CD4-positive, alpha-beta T cell treated with Interleukin-10 for 1 hour (primary cell): ENCODE measurements around the gene EHD4.

Experiments used
- DNase-seq: peaks from one replicate; pipeline ENCODE4 v3.0.0-alpha.2; 2020

Gene EHD4

DNA sequence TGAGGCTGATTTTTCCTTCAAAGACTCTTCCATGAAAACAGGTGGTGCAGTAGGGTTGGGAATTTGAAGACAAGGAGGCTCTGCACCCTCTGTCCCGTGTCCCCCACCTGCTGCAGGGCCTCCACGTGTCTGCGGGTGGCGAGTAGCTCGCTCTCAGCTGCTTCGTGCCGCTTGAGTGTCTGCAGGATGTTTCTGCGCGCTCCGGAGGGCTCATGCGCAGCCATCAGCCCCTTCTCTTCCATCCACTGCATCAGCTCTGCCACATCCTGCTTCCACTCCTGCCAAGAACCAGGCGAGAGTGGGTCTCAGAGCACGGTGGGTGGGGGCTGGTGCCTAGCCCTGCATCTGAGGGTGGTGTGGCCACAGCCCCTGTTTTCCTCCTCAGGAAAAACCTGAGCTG is 96.3 kb downstream of the EHD4 start:
- no peak for DNase-seq

DNA sequence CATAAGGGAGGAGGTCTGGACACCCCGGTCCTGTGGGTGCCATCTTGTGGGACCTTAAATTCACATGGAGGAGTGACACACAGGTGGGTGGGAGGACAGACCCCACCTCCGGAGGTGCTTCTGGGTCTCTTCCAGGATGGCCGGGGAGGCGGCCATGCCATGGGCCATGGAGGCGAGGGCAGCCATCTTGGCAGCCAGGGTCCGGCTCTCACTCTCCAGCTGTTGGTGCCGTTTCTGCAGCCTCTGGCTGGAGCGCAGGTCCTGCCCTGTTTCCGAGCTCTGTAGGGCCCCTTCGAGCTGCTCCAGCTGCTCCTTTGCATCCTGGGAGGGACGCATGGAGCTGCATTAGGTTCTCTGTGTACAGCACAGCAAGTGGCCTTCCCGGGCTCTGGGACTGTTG is 97.6 kb downstream of the EHD4 start:
- no peak for DNase-seq

DNA sequence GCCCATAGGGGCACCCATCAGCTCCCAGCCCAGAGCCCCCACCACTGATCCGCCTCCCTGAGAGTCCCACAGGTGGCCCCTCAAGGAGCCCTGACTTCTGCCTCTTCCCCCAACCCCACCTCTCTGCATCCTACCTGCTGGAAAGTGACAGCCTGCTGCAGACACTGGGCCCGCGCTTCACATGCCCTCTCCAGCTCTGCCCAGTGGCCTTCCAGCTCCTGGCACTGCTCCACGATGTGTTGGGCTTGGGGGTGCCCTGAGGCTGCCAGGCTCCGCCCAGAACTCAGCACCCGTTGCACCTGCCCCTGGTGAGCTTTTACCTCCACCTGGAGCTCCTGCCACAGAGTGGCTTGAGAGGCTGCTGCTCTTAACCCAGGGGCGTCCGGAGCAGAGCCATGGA is 98.6 kb downstream of the EHD4 start:
- DNase-seq: no peak

DNA sequence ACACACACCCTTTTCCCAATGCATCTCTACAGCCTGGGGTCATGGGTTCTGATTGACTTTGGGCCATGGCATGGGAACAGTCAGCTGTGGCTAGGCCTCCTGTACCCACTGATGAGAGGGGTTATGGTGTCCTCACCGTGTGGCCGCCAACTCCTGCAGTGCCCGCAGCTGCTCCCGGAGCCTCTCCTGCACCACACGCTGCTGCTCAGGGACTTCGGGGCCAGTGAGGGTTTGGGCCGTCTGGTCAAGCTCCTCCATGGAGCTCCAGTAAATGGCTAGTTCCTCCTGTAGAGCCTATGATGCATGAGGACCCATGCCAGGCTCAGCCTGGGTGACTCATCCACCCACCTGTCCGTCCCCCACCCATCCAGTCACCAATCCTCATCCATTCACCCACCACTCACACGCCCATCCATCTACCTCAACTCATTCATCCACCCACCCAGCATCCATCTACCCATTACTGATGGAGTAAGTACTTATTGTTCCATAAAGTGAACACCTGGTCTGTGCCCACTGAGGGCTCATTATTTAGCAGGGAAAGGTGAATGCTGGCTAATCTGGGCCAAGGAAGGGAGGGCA is 100.1 kb downstream of the EHD4 start:
- no peak for DNase-seq

DNA sequence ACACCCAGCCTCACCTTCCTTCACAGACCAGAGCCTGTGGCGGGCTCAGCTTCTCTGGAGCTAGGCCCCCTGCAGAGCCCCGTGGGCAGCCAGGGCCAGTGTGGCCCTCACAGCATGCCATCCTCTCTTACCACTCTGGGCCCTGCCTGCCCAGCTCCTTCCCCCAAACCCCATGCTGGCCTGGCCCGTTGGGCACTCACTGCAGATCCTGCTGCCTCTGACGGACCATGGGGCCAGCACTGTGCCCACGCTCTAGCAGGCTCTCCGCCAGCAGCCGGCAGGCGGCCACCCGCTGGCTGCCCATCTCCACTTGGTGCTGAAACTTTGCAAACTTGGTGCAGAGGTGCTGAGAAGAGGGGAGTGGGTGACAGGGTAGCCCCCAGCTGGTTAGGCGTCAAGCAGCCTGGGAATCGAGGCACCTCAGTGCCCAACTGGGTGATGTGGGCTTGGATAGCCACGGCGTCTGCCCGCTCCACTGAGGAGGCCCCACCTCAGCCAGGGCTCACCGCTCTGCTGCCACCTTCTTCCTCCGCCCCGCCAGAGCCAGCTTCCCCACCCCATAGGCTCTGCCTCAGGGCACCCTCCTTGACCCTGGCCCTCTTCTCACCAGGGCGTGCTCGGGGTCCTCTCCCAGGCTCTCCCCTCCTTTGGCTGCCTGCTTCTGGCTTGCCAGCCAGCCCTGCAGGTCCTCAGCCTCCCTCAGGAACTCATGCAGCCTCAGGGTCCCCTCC is 101.0 kb downstream of the EHD4 start:
- DNase-seq: no peak

DNA sequence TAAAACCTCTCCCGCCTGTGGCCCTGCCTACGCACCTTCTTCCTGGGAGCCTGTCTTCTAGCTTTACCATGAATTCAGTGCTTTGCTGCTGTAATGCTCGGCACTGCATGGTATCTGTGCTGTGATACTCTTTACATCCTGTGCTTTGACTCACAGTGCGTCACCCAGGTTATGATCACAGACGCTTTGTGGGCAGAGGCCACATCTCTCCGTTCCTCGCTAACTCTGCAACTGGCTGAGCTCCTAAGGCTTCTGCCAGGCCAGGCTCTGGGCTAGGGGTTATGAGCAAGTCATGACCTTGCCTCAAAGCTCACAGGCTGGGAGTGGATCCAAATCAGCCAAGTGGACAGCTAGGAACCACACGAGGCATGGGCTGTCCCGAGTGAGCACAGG is 101.7 kb downstream of the EHD4 start:
- peak; percentile 58 for DNase-seq

DNA sequence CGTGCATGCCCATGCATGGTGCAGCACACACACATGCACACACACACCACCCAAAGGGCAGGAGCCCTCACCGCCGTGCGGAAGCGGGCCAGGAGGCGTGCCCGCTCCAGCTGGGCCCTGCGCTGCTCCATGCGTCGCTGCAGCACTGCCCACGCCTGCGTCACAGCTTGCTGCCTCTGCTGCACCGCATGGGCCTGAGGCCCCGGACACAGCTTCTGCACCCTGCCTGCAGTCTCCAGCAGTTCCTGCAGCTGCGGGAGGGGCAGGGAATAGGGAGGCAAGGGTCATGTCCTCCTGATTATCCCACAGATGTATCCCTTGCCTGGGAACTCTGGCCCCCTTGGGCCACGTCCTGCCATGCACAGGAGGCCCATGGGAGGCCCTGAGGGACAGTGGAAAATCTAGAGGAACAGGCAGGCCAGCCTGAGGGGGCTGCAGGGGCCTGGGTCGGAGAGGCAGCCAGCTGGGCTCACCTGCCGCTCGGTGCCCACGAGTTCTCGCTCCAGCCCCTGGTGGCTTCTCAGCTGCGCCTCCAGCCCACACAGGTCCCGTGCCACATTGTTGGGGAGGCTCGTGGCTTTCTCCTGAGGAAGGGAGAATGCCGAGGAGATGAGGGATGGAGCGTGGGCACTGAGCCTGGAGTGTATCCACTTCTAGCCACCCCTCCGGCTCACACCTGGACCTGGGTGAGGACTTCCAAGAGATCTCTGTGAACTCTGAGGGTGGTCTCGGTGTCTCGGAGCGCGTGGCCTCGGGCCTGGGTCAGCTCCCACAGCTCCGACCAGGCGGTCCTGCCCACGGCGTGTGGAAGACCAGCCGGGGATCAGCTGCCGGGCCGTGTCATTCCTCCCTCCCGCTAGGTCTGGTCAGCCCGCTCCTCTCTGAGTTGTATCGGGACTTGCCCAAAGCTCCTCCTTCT is 102.3 kb downstream of the EHD4 start:
- no peak for DNase-seq

DNA sequence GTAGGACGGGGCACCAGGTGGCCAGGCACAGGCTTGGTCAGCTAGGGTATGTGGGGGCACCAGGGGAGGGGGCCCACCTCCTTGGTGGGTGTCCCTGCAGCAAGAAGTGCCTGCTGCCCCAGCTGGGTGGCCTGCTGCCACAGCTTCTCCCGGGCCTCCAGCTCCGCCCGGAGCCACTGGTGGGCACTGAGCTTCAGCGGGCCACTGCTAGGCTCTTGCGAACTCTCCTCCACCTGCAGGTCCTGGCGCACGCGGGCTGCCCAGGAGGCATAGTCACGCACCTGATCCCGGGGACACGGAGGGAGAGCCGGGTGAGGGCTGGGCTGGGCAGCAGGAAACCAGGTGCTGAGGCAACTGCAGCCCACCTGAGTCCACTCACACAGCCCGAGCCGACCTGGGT is 104.0 kb downstream of the EHD4 start:
- DNase-seq: no peak

DNA sequence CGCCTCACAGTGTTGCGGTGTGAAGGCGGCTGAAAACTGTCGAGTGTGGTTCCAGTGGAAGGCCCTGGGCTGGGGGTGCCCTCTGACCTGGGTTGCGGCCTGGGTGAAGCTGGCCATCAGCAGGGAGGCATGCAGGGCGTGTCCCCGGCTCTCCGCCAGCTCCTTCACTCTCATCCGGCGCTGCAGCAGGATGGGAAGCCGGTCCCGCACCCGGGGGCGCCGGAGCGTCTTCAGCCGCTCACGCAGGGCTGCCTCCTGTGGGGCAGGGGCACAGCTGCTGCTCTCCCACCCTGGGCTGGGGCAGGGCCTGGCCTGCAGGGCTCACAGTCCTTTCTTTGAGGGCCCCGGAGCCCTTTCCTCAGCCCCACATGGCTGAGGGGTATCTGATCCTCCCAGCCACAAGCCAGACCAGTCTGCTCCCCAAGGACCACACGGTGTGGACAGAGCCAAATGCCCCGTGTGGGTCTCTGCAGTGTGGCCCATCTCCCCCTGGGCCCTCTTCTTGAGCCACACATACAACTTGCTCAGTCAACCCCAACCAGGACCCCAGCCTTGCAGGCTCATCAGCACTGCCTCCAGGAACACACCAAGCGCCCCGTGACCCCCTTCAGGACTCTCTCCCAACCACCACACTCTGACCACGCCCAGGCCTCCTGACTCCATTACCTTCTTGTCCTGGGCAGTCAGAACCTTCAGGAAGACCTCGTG is 105.3 kb downstream of the EHD4 start:
- DNase-seq: no peak

DNA sequence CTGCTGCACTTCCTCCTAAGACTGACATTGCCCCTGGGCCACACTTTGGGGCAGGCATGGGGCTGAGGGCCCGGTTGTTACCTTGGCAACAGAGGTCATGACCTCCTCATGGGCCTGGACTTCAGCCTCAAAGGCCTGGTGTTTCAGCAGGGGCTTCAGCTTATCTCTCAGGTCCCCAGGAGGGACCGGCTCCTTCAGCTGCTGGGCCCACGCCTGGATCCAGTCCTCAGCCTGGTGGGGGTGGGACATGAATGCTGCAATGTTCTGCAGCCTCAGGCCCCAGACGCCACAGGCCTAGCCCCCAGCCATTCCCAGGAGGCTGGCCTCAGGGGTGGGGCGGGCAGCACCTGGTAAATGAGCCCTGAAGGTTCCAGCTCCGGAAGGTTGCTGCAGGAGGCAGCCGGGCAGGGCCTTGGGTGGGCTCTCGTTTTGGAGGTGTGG is 106.1 kb downstream of the EHD4 start:
- DNase-seq: no peak

DNA sequence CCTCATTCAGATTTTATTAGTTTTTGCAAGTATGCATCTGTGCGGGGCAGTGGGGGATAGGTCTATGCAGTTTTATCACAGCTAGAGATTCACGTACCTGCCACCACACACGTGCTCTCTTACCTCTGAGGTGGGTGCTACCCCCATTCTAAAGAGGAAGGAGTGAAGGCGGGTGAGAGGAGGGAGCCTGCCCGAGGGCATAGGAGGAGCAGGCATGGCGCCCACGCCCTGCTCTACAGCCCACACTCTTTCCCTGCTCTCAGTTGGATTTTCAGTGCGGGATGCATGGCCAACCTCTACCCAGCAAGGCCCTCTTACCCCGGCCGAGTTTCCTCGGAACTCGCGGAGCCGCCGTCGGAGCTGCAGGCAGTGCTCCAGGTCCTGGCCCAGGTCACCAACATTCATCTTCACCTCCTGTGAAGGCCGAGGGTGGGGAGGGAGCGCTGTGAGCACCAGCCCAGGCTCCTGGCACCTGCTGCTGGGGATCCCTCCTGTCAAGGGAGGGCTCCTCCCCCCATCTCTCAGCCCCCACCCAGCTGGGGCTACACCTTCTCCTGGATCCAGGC is 106.8 kb downstream of the EHD4 start:
- DNase-seq: no peak

DNA sequence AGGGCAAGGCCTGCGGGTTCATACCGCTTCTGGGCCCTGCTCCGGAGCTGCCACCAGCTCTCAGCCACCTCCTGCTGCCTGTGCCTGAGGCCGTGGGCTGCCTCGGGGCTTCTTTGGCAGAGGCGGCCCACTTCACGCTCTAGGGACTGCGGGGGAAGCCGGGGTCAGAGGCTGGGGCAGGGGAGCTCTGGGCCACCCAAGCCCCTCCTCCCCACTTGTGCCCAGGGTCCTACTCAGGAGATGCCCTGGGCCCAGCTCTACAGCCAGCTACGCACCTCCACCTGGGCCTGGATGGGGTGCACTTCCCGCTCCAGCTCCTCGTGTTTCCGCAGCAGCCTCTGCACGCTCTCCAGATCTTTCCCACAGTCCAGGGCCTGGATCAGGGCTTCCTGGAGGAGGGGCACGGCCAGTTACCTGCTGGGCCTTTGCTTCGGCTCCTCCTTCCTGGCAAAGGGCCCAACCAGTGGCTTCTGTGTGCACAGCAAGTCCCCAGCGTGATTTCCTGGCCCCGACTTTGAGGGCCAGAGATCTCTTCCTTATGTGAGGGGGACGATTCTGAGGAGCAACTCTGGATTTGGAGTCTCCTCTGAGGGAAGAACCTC is 109.7 kb downstream of the EHD4 start:
- DNase-seq: no peak

DNA sequence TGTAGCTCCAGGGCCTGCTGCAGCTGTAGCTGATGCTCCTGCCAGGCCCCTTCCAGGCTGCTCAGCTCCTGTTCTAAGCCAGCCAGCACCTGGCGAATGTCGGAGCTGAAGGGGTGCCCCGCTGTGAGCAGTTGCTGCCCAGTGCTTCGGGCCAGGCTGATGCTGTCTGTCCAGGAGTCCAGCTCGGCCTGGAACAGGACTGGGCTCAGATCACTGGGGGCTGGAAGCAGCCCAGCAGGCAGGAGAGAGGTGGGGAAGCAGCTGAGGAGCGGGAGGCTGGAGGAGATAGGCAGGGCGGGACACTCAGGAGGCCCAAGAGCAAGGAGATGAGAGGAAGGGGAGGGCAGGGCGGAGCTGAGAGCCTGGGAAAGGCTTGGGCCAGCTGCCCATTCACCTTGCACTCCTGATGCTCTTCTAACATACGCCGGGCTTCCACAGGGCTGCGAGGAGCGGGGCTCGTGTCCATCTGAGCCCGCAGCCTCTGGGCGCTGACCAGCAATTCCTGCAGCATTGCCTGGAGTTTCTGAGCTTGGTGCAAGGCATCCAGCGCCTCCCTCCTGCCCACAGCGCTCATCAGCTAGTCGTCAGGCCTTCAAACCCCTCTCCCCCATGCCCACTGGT is 110.5 kb downstream of the EHD4 start:
- DNase-seq: no peak

DNA sequence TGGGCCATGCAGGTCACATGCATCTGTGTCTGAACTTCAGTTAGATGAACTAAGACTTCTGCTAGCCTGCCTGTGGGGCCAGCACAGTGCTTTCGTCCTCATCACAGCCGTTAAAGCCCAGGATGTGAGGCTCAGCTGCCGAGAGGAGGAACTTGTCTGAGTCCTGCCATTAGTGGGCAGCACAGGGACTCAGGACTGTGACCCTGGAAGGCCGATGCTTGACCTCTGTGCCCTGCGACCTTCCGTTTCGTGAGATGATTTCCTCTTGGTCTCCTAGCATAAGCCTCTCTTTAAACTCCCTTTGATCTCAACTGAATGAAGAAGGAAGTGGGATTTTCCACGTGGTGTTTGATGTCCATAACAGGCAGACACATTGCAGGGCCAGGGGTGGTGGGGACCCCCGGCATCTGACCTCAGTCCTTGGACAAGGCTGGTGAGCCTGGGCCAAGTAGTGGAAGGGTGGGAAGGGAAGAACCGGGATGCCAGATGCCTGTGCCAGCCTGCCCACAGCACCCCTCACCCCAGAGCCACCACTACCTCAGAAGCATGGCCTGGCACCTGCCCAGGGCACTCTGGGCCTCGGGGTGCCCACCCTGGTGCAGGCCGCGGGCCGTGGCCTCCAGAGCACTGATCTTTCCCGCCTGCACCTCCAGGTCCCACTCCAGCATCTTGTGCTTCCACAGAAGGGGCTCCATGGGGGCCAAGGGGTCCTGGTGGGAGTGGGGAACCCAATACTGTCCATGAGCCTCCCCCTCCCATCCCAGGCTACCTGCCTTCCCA is 112.1 kb downstream of the EHD4 start:
- DNase-seq: no peak

DNA sequence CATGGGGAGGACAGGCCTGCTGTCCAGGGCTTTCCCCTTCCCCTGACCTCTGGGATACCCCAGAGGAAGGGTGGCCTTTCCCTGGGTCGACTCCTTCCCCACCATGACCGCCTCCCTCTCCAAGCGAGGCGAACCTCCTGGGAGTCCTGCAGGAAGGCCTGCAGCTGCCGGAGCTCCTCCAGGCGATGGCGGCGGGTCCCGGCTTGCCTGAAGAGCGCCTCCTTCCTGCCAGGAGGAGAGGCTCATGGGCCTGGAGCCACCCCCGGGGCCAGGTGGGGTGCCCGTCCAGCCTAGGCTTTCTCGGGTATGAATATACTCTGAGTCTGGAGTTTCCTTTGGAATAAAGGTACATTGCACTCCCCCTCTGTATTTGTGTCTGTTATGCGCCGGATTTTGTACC is 113.6 kb downstream of the EHD4 start:
- no peak for DNase-seq

DNA sequence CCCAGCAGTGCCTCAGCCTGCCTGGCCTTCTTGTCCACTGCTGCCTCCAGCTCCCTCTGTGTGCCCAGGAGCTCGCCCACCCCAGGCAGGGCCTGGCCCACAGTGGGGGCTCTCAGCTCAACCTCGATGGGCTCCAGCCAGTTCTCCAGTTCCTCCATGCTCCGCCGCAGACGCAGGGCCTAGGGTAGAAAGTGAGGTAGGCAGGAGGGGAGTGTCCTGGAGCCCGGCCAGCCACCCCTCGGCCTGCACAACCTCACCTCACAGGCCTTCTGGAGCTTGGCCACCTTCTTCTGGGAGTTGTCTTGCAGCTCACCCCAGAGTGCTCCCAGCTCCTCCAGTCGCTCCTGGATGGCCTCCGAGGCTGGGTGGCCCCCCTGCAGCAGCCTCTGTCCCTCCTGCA is 115.0 kb downstream of the EHD4 start:
- no peak for DNase-seq

DNA sequence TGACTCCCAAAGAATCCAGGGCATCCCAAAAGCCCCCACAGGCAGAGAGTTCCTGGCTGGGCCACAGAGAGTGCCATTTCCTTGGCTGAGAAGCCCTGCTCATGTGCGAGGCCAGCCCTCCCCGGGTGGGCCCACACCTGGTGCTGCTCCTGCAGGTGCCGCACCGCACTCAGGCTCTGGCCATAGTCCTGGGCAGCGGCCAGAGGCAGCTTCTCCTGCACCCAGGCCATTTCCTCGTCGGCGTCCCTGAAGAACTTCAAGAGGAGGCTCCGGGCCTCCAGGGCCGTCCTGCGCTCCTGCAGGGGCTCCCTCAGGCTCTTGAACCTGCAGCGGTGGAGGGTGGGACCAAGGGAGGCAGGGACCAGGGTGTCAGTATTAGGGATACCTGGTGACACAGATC is 115.6 kb downstream of the EHD4 start:
- DNase-seq: no peak

DNA sequence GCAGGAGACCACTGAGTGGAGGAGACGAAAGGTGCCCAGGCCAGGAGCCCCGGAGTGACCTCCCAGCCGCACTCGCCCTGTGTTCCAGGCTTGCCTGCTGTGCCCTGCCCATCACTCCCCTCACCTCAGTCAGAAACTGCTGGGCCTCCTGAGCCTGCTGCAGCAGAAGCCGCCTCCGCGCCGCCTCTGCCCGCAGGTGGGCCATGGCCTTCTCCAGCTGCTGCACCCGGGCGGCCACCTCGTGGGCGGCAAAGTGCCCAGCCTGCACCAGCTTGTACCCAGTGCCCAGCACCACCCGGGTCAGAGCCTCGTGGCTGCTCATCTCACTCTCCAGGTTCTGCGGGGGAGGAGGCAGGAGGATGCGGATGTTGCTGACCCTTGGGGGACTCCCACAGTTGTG is 116.1 kb downstream of the EHD4 start:
- no peak for DNase-seq

DNA sequence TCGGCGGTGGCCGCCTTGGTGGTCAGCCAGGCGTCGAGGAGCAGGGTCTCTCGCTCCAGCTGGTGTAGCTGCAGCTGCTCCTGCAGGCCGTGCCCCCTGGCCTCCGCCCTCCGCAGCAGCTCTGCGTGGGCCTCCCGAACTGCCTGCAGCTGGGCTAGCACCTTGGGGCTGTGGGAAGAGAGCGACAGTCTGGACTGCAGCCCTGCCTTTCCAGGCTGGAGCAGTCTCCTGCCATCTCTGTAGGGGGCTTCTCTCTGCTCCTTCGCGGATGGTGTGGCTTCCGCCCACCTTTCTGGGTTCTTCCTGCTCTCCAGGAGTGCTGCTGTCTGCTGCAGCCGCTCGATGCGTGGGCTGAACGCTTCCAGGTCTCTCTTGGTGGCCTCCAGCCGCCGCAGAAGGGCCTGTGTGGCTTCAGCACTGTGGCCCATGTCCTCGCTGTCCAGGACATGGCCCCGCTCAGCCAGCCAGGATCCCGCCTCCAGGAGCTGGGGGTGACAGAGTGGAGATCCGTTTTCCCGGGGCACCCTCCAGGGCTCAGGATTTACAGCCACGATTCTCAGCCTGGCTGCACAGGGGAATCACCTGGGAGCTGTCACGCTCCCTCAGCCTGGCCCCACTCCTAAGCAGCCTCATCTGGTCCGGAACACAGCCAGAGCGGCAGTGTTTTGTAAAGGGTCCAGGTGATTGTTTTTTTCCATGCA is 116.9 kb downstream of the EHD4 start:
- no peak for DNase-seq

DNA sequence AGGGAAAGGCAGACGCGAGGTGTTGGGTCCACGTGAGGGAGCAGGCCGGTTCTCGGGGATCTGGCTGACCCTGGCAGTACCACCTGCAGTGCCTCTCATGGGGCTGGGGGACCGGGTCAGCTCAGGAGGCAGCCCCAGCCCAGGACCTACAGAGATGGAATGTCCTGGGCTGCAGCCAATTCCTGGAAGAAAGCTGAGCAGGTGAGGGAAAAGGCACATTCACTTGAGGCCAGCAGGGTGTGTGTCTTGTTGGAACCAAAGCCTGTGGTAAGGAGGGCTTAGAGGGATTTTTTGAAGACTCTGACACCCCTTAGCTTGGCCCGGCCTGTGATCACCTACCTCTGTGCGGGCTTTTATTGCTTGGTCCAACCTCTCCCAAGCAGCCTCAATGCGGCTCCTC is 117.9 kb downstream of the EHD4 start:
- DNase-seq: no peak

DNA sequence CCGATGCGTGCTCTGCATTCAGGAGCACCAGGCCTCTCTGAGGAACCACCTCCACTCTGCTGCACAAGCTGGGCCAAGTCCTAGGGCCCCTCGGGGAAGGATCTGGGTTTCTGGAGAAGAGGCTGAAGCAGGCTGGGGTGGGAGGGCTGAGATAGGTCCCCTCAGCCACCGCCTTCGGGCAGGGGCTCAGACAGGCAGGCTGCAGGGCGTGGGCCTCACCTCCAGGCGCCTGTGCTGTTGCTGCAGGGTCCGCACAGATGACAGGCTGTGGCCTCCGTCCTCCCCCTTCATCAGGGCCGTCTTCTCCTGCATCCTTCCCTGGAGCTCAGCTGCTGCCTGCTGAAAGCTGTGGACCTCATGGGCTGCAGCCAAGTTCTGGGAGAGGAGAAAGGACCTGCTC is 118.5 kb downstream of the EHD4 start:
- DNase-seq: no peak
